ENCODE results near the gene FOXJ1.

Gene FOXJ1

GRCh38 chr17:76123749-76124581 is 17.1 kb downstream of the FOXJ1 start:
- no peak for DNase-seq (ENCODE audit: low spot score)

- DNase-seq (ENCODE audit: low spot score): no peak
Observed at GRCh38 chr17:76123191-76123499, 17.9 kb downstream of the FOXJ1 start.

- DNase-seq (ENCODE audit: low spot score): no peak
Observed at GRCh38 chr17:76122431-76123190, 18.4 kb downstream of the FOXJ1 start.

GRCh38 chr17:76121932-76122430 is 19.1 kb downstream of the FOXJ1 start:
- no peak for DNase-seq (ENCODE audit: low spot score)

GRCh38 chr17:76120658-76121008 is 20.4 kb downstream of the FOXJ1 start:
- DNase-seq (ENCODE audit: low spot score): no peak

- no peak for DNase-seq (ENCODE audit: low spot score)
Observed at GRCh38 chr17:76119409-76120371, 21.4 kb downstream of the FOXJ1 start.

GRCh38 chr17:76115138-76115754 is 25.8 kb downstream of the FOXJ1 start:
- no peak for DNase-seq (ENCODE audit: low spot score)

GRCh38 chr17:76111956-76112355 is 29.1 kb downstream of the FOXJ1 start:
- DNase-seq (ENCODE audit: low spot score): no peak

- no peak for DNase-seq (ENCODE audit: low spot score)
Observed at GRCh38 chr17:76107509-76107908, 33.5 kb downstream of the FOXJ1 start.

- no peak for DNase-seq (ENCODE audit: low spot score)
Observed at GRCh38 chr17:76106703-76107102, 34.3 kb downstream of the FOXJ1 start.

GRCh38 chr17:76104896-76105231 is 36.2 kb downstream of the FOXJ1 start:
- no peak for DNase-seq (ENCODE audit: low spot score)

- no peak for DNase-seq (ENCODE audit: low spot score)
Observed at GRCh38 chr17:76104140-76104895, 36.7 kb downstream of the FOXJ1 start.

- DNase-seq (ENCODE audit: low spot score): peak; percentile 95
Observed at GRCh38 chr17:76103274-76104139, 37.5 kb downstream of the FOXJ1 start, which contains the start of gene EXOC7. EXOC7 (minus strand) TSS chr17:76103787; CDS start chr17:76103692, 95 bp downstream.

GRCh38 chr17:76102944-76103273 is 38.1 kb downstream of the FOXJ1 start:
- DNase-seq (ENCODE audit: low spot score): no peak

- DNase-seq (ENCODE audit: low spot score): no peak
Observed at GRCh38 chr17:76097716-76098295, 43.2 kb downstream of the FOXJ1 start.

GRCh38 chr17:76095943-76096342 is 45.1 kb downstream of the FOXJ1 start:
- no peak for DNase-seq (ENCODE audit: low spot score)

- DNase-seq (ENCODE audit: low spot score): no peak
Observed at GRCh38 chr17:76094046-76094445, 47.0 kb downstream of the FOXJ1 start.

- DNase-seq (ENCODE audit: low spot score): no peak
Observed at GRCh38 chr17:76092526-76093413, 48.3 kb downstream of the FOXJ1 start.

All from pons (tissue), 1 donor.